HG03432 (cell line): Measurements from ENCODE around the gene CACNB2.
"Not testable (repeated sequence)": the region's sequence is repeated elsewhere in the genome, so short reads cannot be mapped to it uniquely, and the experiment has no call there.

Source experiments
- ATAC-seq: cut with Tn5 transposase; IDR thresholded peaks from one replicate; pipeline ENCODE4 v1.9.1; 2021; ENCODE audit warnings: mild to moderate bottlenecking, moderate library complexity; ENCODE audit not compliant: unreplicated experiment

Gene CACNB2

GRCh38 chr10:18196806-18197550 lies 56.8 kb downstream of the CACNB2 start:
- no peak for ATAC-seq

- no peak for ATAC-seq
These were observed 57.5 kb downstream of the CACNB2 start for GRCh38 chr10:18197706-18198105.

- no peak for ATAC-seq
These were observed 61.7 kb downstream of the CACNB2 start for GRCh38 chr10:18201877-18202276.

GRCh38 chr10:18202680-18203460 lies 62.6 kb downstream of the CACNB2 start:
- no peak for ATAC-seq

- ATAC-seq, result no peak
These were observed 63.2 kb downstream of the CACNB2 start for GRCh38 chr10:18203471-18203870.

GRCh38 chr10:18204039-18204835 lies 64.0 kb downstream of the CACNB2 start:
- no peak for ATAC-seq

- ATAC-seq, result no peak
These were observed 65.0 kb downstream of the CACNB2 start for GRCh38 chr10:18205098-18205834.

- not testable (repeated sequence) for ATAC-seq
These were observed 68.0 kb downstream of the CACNB2 start for GRCh38 chr10:18208186-18208585.

GRCh38 chr10:18209241-18209640 lies 69.0 kb downstream of the CACNB2 start:
- ATAC-seq, result no peak

- no peak for ATAC-seq
These were observed 70.5 kb downstream of the CACNB2 start for GRCh38 chr10:18210711-18211110.

- no peak for ATAC-seq
These were observed 71.6 kb downstream of the CACNB2 start for GRCh38 chr10:18211862-18212261.

GRCh38 chr10:18213271-18213670 lies 73.0 kb downstream of the CACNB2 start:
- no peak for ATAC-seq

- peak; percentile 63 for ATAC-seq
These were observed 74.7 kb downstream of the CACNB2 start for GRCh38 chr10:18214691-18215563.

- ATAC-seq, result no peak
These were observed 76.3 kb downstream of the CACNB2 start for GRCh38 chr10:18216482-18216881.

GRCh38 chr10:18217577-18217976 lies 77.4 kb downstream of the CACNB2 start:
- ATAC-seq, result no peak

GRCh38 chr10:18219146-18219545 lies 78.9 kb downstream of the CACNB2 start:
- no peak for ATAC-seq

GRCh38 chr10:18221123-18221522 lies 80.9 kb downstream of the CACNB2 start:
- no peak for ATAC-seq

GRCh38 chr10:18221882-18222281 lies 81.7 kb downstream of the CACNB2 start:
- ATAC-seq, result no peak

GRCh38 chr10:18222866-18223265 lies 82.6 kb downstream of the CACNB2 start:
- no peak for ATAC-seq

- ATAC-seq, result no peak
These were observed 83.7 kb downstream of the CACNB2 start for GRCh38 chr10:18223898-18224297.
